SK-N-SH (cell line): Measurements from ENCODE around the gene ZNF236. TPM values are rescaled to one million over a fixed set of nuclear protein-coding genes. Genes with fewer than 3 reads are reported as not detected.

ENCODE experiments used
- CTCF ChIA-PET: fragments of 300-600, 350-600 bp; formaldehyde crosslinking; extraction: SDS; loops from one replicate; lab custom pipeline; 2021; lab: Yijun Ruan, JAX
- POLR2A ChIA-PET: fragments of 350-600 bp; sonication (Branson Sonifier 250); formaldehyde crosslinking; extraction: SDS; loops from one replicate; lab custom pipeline; 2020; ENCODE audit warnings: antibody characterized with exemption, inconsistent platforms; lab: Yijun Ruan, JAX
- DNase-seq: peaks from one replicate; pipeline ENCODE4 v3.0.0; 2012
- H2AFZ ChIP-seq: fragments of 200-600 bp; sonication (generic); 2 replicates; pipeline ENCODE4 v1.8.1; 2016; ENCODE audit warnings: antibody characterized with exemption, mild to moderate bottlenecking, low read depth
- H3F3A ChIP-seq: fragments of 200-600 bp; sonication (generic); replicated peaks from 2 replicates; pipeline ENCODE3; 2016; ENCODE audit warnings: antibody characterized with exemption, mild to moderate bottlenecking; ENCODE audit not compliant: insufficient read depth
- H3K27ac ChIP-seq, 2 experiments: fragments of 200-500 bp in 1 of 2; fragments of 200-600 bp in 1 of 2; sonication (Bioruptor generic) in 1 of 2; sonication (generic), shearing (Covaris generic) in 1 of 2; 2 replicates each; pipeline versions ENCODE4 v1.5.1 to v1.6.1; 2014 to 2016; ENCODE audit warnings: low read depth in 2 of 2, inconsistent platforms in 1 of 2, low read length in 1 of 2, mild to moderate bottlenecking in 1 of 2, mixed read lengths in 1 of 2
- H3K27me3 ChIP-seq: fragments of 200-600 bp; sonication (generic), shearing (Covaris generic); 2 replicates; pipeline ENCODE4 v1.6.1; 2016; ENCODE audit warnings: mixed run types; ENCODE audit not compliant: insufficient read depth
- H3K36me3 ChIP-seq, 2 experiments: fragments of 200-500 bp in 1 of 2; fragments of 200-600 bp in 1 of 2; sonication (Bioruptor generic) in 1 of 2; sonication (generic) in 1 of 2; replicated peaks in 1 of 2; 2 replicates each; pipeline versions ENCODE3 to v1.5.1; 2014 to 2016; ENCODE audit warnings: low read length in 1 of 2, mild to moderate bottlenecking in 1 of 2; ENCODE audit not compliant: insufficient read depth in 2 of 2, control insufficient read depth in 1 of 2
- H3K4me1 ChIP-seq, 2 experiments: fragments of 200-500 bp in 1 of 2; fragments of 200-600 bp in 1 of 2; sonication (Bioruptor generic) in 1 of 2; sonication (generic), shearing (Covaris generic) in 1 of 2; 2 replicates each; pipeline versions ENCODE4 v1.5.1 to v1.6.1; 2014 to 2016; ENCODE audit warnings: low read depth in 1 of 2, low read length in 1 of 2, mixed run types in 1 of 2; ENCODE audit not compliant: insufficient read depth in 2 of 2, control insufficient read depth in 1 of 2
- H3K4me2 ChIP-seq: fragments of 200-600 bp; sonication (generic), shearing (Covaris generic); 2 replicates; pipeline ENCODE4 v1.6.1; 2017; ENCODE audit warnings: mixed run types
- H3K4me3 ChIP-seq, 2 experiments: fragments of 200-500 bp in 1 of 2; fragments of 200-600 bp in 1 of 2; sonication (Bioruptor generic) in 1 of 2; sonication (generic), shearing (Covaris generic) in 1 of 2; 2 replicates each; pipeline versions ENCODE4 v1.5.1 to v1.8.1; 2014 to 2016; ENCODE audit warnings: low read depth in 2 of 2, inconsistent platforms in 1 of 2, low read length in 1 of 2, mild to moderate bottlenecking in 1 of 2, mixed read lengths in 1 of 2, moderate library complexity in 1 of 2
- H3K79me2 ChIP-seq: fragments of 200-600 bp; sonication (generic); 2 replicates; pipeline ENCODE4 v1.8.1; 2017; ENCODE audit warnings: mild to moderate bottlenecking; ENCODE audit not compliant: insufficient read depth
- H3K9ac ChIP-seq: fragments of 200-600 bp; sonication (generic); 2 replicates; pipeline ENCODE4 v1.6.1; 2017; ENCODE audit warnings: mixed run types
- H3K9me2 ChIP-seq: fragments of 200-600 bp; sonication (generic); 2 replicates; pipeline ENCODE4 v1.6.1; 2017; ENCODE audit warnings: mixed run types
- H3K9me3 ChIP-seq: fragments of 200-600 bp; sonication (generic); 2 replicates; pipeline ENCODE4 v1.6.1; 2017; ENCODE audit warnings: mixed run types, mild to moderate bottlenecking, moderate library complexity
- H4K20me1 ChIP-seq: fragments of 200-600 bp; sonication (generic); 2 replicates; pipeline ENCODE4 v1.6.1; 2017; ENCODE audit warnings: mild to moderate bottlenecking, mixed run types; ENCODE audit not compliant: insufficient read depth
- CHD2 ChIP-seq: fragments of 150-350 bp; IDR thresholded peaks from 2 replicates; pipeline ENCODE4 v1.6.1; 2018; ENCODE audit warnings: low read length; ENCODE audit not compliant: partially characterized antibody
- EP300 ChIP-seq, 2 experiments: IDR thresholded peaks; 2 replicates each; pipeline versions ENCODE4 v1.4.0 to v1.6.1; 2012; ENCODE audit warnings: borderline replicate concordance in 1 of 2, low read depth in 1 of 2, low read length in 1 of 2
- FOSL2 ChIP-seq: IDR thresholded peaks from 2 replicates; pipeline ENCODE4 v1.4.0; 2012; ENCODE audit warnings: low read depth, mild to moderate bottlenecking, moderate library complexity, borderline replicate concordance
- GABPA ChIP-seq: IDR thresholded peaks from 2 replicates; pipeline ENCODE4 v1.4.0; 2012; ENCODE audit warnings: low read depth, mild to moderate bottlenecking
- GATA2 ChIP-seq: sonication (generic); formaldehyde crosslinking; IDR thresholded peaks from 2 replicates; pipeline ENCODE4 v1.5.0; 2020; ENCODE audit warnings: mild to moderate bottlenecking, missing genetic modification reagents
- MXI1 ChIP-seq: IDR thresholded peaks from 2 replicates; pipeline ENCODE4 v1.6.1; 2012; ENCODE audit warnings: mild to moderate bottlenecking, low read depth, low read length, improper control_type of control experiment
- NRF1 ChIP-seq: IDR thresholded peaks from 2 replicates; pipeline ENCODE4 v1.6.1; 2012; ENCODE audit warnings: low read depth, mild to moderate bottlenecking, low read length
- RCOR1 ChIP-seq: fragments of 150-350 bp; IDR thresholded peaks from 2 replicates; pipeline ENCODE4 v1.6.1; 2017; ENCODE audit warnings: antibody characterized with exemption, low read length
- TAF1 ChIP-seq: IDR thresholded peaks from 2 replicates; pipeline ENCODE4 v1.6.1; 2012; ENCODE audit warnings: low read depth, mild to moderate bottlenecking, low read length, moderate library complexity, borderline replicate concordance
- TEAD4 ChIP-seq: IDR thresholded peaks from 2 replicates; pipeline ENCODE4 v1.4.0; 2012; ENCODE audit warnings: mild to moderate bottlenecking, borderline replicate concordance; ENCODE audit not compliant: insufficient read depth
- WGBS: methylation state at CpG from one replicate; pipeline ENCODE4 v1.1.6; 2017; ENCODE audit warnings: low lambda C conversion rate; 5-methylcytosine and 5-hydroxymethylcytosine counted together
- polyA plus RNA-seq, 3 experiments: library from polyadenylated mRNA; depleted of rRNA; stranded (reverse); fragments of >200 nt; gene quantifications; 2 replicates each; pipeline ENCODE4 v1.2.3, GENCODE V29; 2012
- TF ChIP-seq, protein P1 (sequence below): IDR thresholded peaks from 2 replicates; pipeline ENCODE4 v1.6.1; 2012; ENCODE audit warnings: mild to moderate bottlenecking, low read depth, low read length, moderate library complexity
- TF ChIP-seq, protein P2 (sequence below): IDR thresholded peaks from 2 replicates; pipeline ENCODE4 v1.4.0; 2012; ENCODE audit warnings: low read depth
- TF ChIP-seq, protein P3 (sequence below): IDR thresholded peaks from 2 replicates; pipeline ENCODE4 v1.4.0; 2012; ENCODE audit warnings: low read depth, borderline replicate concordance

Gene ZNF236
- polyA plus RNA-seq, 1 of the 3 experiments (the other 2 are of a cell fraction): 4.2 TPM

DNA sequence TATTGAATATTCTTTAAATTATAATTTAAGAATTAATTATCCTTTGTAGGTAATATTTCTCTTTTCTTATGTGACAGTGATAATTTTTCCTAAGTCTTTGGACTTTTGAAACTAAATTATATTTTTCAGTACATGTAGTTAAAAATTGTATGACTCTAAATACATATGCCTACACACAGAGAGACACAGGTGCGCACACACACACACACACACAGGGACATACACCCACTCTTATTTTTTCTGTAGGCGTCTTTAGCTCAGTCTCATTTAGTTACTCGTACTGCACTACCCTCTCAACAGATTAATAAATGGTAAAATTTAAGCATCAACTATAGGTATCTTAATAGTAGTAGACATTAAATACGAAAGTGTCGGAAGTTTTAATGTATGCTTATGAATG lies 56.1 kb downstream of the ZNF236 start:
- H3K4me1 ChIP-seq: no peaks in the 10 kb centered on the region
- H3F3A ChIP-seq: peaks cover 12% of the 10 kb centered on the region
- no peaks in the 10 kb centered on the region for H3K9me2 ChIP-seq
- no peak overlapping the region for H3K9ac ChIP-seq
- 91% methylated on average over 5 of the region's 5 CpGs for WGBS
- no peaks in the 10 kb centered on the region for H4K20me1 ChIP-seq
- TF ChIP-seq MXI1: no peak
- TF ChIP-seq CHD2: no peak
- no peak for TF ChIP-seq RCOR1
- no peak for TF ChIP-seq NRF1
- TF ChIP-seq TAF1: no peak
- TF ChIP-seq, protein P1, sequence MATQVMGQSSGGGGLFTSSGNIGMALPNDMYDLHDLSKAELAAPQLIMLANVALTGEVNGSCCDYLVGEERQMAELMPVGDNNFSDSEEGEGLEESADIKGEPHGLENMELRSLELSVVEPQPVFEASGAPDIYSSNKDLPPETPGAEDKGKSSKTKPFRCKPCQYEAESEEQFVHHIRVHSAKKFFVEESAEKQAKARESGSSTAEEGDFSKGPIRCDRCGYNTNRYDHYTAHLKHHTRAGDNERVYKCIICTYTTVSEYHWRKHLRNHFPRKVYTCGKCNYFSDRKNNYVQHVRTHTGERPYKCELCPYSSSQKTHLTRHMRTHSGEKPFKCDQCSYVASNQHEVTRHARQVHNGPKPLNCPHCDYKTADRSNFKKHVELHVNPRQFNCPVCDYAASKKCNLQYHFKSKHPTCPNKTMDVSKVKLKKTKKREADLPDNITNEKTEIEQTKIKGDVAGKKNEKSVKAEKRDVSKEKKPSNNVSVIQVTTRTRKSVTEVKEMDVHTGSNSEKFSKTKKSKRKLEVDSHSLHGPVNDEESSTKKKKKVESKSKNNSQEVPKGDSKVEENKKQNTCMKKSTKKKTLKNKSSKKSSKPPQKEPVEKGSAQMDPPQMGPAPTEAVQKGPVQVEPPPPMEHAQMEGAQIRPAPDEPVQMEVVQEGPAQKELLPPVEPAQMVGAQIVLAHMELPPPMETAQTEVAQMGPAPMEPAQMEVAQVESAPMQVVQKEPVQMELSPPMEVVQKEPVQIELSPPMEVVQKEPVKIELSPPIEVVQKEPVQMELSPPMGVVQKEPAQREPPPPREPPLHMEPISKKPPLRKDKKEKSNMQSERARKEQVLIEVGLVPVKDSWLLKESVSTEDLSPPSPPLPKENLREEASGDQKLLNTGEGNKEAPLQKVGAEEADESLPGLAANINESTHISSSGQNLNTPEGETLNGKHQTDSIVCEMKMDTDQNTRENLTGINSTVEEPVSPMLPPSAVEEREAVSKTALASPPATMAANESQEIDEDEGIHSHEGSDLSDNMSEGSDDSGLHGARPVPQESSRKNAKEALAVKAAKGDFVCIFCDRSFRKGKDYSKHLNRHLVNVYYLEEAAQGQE: no peak
- no peak for TF ChIP-seq FOSL2
- no peak for TF ChIP-seq GABPA
- no peak for TF ChIP-seq GATA2 (CRISPR knock-in tag)
- H3K4me2 ChIP-seq: no peak overlapping the region
- H3K79me2 ChIP-seq: no peaks in the 10 kb centered on the region
- no peak for DNase-seq
- no peaks in the 10 kb centered on the region for H3K27me3 ChIP-seq
- peaks cover 21 to 42% of the 10 kb centered on the region in 2 experiments for H3K36me3 ChIP-seq
- H2AFZ ChIP-seq: no peak overlapping the region
- ChIA-PET POLR2A (no interaction called here), CTCF (no interaction called here)
- no peak overlapping the region for H3K4me3 ChIP-seq
- H3K27ac ChIP-seq: no peak overlapping the region
- no peaks in the 10 kb centered on the region for H3K9me3 ChIP-seq

DNA sequence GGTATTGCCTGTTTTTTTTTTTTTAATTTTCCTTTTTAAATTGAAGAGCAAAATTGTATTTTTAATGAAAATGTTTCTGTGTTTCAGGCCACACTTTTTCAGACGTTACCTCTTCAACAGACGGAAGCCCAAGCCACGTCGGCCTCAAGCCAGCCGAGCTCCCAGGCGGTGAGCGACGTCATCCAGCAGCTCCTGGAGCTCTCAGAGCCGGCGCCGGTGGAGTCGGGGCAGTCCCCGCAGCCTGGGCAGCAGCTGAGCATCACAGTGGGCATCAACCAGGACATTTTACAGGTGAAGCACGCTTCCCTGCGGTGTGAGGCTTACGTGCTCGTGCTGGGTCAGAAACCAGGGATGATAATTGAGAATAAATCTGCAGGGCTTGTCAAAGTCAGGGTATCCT lies 57.7 kb downstream of the ZNF236 start:
- POLR2A ChIA-PET: no interaction called here
- no peak overlapping the region for H2AFZ ChIP-seq
- no peaks in the 10 kb centered on the region for H3K27me3 ChIP-seq
- no peak for DNase-seq
- no peak overlapping the region for H3K4me3 ChIP-seq
- no peaks in the 10 kb centered on the region for H3K9me2 ChIP-seq
- H3K27ac ChIP-seq: no peak overlapping the region
- WGBS: 95% methylated on average over 17 of the region's 17 CpGs
- H3K9ac ChIP-seq: no peak overlapping the region
- TF ChIP-seq, protein P2, sequence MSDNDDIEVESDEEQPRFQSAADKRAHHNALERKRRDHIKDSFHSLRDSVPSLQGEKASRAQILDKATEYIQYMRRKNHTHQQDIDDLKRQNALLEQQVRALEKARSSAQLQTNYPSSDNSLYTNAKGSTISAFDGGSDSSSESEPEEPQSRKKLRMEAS: no peak
- no peak for TF ChIP-seq GATA2 (CRISPR knock-in tag)
- TF ChIP-seq, protein P3, sequence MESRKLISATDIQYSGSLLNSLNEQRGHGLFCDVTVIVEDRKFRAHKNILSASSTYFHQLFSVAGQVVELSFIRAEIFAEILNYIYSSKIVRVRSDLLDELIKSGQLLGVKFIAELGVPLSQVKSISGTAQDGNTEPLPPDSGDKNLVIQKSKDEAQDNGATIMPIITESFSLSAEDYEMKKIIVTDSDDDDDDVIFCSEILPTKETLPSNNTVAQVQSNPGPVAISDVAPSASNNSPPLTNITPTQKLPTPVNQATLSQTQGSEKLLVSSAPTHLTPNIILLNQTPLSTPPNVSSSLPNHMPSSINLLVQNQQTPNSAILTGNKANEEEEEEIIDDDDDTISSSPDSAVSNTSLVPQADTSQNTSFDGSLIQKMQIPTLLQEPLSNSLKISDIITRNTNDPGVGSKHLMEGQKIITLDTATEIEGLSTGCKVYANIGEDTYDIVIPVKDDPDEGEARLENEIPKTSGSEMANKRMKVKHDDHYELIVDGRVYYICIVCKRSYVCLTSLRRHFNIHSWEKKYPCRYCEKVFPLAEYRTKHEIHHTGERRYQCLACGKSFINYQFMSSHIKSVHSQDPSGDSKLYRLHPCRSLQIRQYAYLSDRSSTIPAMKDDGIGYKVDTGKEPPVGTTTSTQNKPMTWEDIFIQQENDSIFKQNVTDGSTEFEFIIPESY: no peak
- TF ChIP-seq RCOR1: no peak
- TF ChIP-seq TEAD4: no peak
- no peak for TF ChIP-seq EP300 (IDR thresholded peaks at IDR 0.05; ENCODE audit: borderline replicate concordance in 1 of 2, low read depth in 1 of 2, low read length in 1 of 2)
- no peaks in the 10 kb centered on the region for H3K9me3 ChIP-seq
- no peaks in the 10 kb centered on the region for H3K4me1 ChIP-seq
- H4K20me1 ChIP-seq: no peaks in the 10 kb centered on the region
- H3K4me2 ChIP-seq: no peak overlapping the region
- peaks cover 12% of the 10 kb centered on the region for H3F3A ChIP-seq
- CTCF ChIA-PET: no interaction called here
- H3K36me3 ChIP-seq: peaks cover 21 to 47% of the 10 kb centered on the region in 2 experiments
- no peaks in the 10 kb centered on the region for H3K79me2 ChIP-seq
